IPS-20b (cell line): ENCODE data around the gene CACNA1C.

Source experiments
- H3K27ac ChIP-seq: one replicate; pipeline ENCODE4 v1.5.1; 2013; ENCODE audit warnings: low read length
- H3K27me3 ChIP-seq: 2 replicates; pipeline ENCODE4 v1.6.1; 2013; ENCODE audit warnings: mild to moderate bottlenecking, low read length, inconsistent platforms; ENCODE audit not compliant: insufficient read depth
- H3K36me3 ChIP-seq: 2 replicates; pipeline ENCODE4 v1.6.1; 2013; ENCODE audit warnings: low read depth, mild to moderate bottlenecking, inconsistent platforms, low read length, moderate library complexity; ENCODE audit not compliant: insufficient read depth
- H3K4me1 ChIP-seq: 2 replicates; pipeline ENCODE4 v1.6.1; 2013; ENCODE audit warnings: mild to moderate bottlenecking, control low read depth, inconsistent platforms, low read length, moderate library complexity; ENCODE audit not compliant: insufficient read depth
- H3K4me3 ChIP-seq: 2 replicates; pipeline ENCODE4 v1.5.1; 2013; ENCODE audit warnings: mild to moderate bottlenecking, low read length, inconsistent platforms
- H3K9ac ChIP-seq: 2 replicates; pipeline ENCODE4 v1.6.1; 2013; ENCODE audit warnings: low read depth, mild to moderate bottlenecking, inconsistent platforms, low read length, moderate library complexity
- H3K9me3 ChIP-seq: 2 replicates; pipeline ENCODE4 v1.6.1; 2013; ENCODE audit warnings: mild to moderate bottlenecking, low read depth, low read length, inconsistent platforms; ENCODE audit not compliant: insufficient read depth

The CACNA1C gene

DNA sequence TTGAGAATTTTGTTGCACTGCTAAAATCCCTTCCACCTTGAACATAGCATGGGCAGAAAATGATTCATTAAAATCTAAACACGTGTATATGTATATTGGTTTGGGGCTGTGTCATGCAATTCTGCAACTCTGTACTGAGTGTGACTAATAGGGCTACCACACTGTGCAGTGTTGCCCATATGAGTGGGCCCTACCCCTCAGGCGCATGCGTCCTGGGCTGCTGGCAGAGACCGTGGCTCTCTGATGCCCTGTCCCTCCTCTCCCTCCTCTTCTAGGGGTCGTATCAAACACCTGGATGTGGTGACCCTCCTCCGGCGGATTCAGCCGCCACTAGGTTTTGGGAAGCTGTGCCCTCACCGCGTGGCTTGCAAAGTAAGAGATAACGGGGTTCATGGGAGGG, 613.6 kb downstream of the CACNA1C start:
- Histone ChIP-seq H3K4me1 (no peaks in the 10 kb centered on the region), H3K9ac (no peak overlapping the region), H3K36me3 (no peaks in the 10 kb centered on the region), H3K27me3 (no peaks in the 10 kb centered on the region), H3K4me3 (no peak overlapping the region), H3K27ac (no peak overlapping the region), H3K9me3 (no peaks in the 10 kb centered on the region)

DNA sequence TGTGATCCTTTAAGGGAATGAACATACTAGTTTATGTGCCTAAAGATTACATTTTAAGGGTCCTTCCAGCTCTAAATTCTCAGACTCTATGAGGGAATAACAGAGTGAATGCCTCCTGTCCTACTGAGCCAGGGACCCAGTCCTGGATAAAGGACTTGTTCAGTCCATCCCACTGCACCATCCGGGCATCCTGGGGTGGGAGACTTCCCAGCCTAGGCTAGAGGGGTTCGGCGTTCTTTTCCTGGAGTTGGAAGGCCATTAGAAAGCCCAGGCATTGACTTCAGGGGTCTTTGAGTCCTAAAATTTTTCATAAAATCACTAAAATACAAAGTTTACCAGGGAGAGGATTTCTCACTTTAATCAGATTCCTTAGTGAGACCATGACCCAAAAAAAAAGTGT, 614.1 kb downstream of the CACNA1C start:
- Histone ChIP-seq H3K27ac (no peak overlapping the region), H3K9me3 (no peaks in the 10 kb centered on the region), H3K36me3 (no peaks in the 10 kb centered on the region), H3K4me3 (no peak overlapping the region), H3K4me1 (no peaks in the 10 kb centered on the region), H3K9ac (no peak overlapping the region), H3K27me3 (no peaks in the 10 kb centered on the region)

DNA sequence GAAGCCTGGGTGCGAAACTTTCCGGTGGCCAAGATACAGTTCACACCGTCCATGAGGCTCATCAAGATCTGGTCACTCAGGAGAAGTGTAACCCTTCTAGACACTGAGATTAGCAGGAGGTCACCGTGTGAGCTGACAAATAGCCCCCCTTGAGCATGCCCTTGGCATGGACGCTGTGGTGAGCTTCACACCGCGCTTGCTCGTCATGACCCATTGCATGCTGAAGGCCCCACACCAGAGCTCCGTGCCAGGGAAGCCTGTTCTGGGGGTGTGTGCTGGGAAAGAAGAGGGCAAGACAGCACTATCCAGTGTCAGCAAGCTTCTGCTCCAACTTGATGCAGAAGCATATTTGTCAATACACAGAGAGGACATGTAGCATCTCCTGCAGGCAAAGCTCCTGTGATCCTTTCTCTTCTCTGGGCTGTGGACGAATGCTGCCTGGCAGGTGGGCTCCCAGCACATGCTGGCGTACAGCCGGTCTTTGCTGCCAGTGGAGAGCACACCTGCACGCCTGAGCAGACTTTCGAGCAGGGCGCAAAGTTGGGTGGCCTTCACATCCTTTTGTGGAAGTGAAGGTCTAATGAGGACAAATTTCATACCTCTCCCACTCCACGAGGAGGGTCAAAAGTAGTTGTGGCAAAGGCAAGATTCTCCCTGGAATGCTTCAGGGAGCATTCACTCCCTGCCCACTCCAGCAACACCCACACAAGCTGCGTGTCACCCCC, 615.1 kb downstream of the CACNA1C start:
- Histone ChIP-seq H3K27me3 (no peaks in the 10 kb centered on the region), H3K27ac (no peak overlapping the region), H3K4me1 (no peaks in the 10 kb centered on the region), H3K4me3 (no peak overlapping the region), H3K9me3 (no peaks in the 10 kb centered on the region), H3K9ac (no peak overlapping the region), H3K36me3 (no peaks in the 10 kb centered on the region)

DNA sequence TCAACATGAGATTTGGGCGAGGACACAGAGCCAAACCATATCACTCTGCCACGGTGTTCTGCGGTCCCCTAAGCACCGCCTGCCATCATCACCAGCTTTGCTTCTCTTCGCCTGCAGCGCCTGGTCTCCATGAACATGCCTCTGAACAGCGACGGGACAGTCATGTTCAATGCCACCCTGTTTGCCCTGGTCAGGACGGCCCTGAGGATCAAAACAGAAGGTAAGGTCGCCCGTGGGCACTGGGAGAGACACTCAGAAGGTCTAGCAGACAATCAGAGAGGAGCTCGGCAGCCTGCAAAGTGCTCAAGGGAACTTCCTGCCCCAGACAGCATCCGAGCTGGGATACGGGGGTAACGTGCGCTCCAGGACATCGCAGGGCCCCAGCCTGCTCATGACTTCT, 616.0 kb downstream of the CACNA1C start:
- no peaks in the 10 kb centered on the region for H3K36me3 ChIP-seq
- H3K9me3 ChIP-seq: no peaks in the 10 kb centered on the region
- H3K9ac ChIP-seq: no peak overlapping the region
- no peak overlapping the region for H3K4me3 ChIP-seq
- no peaks in the 10 kb centered on the region for H3K4me1 ChIP-seq
- H3K27me3 ChIP-seq: no peaks in the 10 kb centered on the region
- no peak overlapping the region for H3K27ac ChIP-seq

DNA sequence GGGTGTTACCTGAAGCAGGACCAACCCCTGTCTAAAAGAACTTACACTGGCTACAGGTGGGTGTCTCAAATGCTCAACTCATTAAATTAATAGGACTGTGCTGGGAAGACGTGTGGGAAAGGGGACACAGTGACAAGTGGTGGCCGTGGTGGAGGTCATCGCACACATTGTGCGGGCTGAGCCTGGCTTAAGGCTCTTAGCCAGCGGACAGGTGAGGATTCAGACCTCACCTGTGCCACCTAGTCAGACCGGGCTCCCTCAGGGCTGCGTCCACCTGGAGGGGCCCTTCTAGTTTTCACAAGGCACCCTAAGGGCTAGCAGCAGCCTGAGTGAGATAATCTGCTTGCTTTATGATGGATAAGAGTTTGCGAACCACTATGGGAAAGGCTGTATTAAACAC, 616.8 kb downstream of the CACNA1C start:
- no peaks in the 10 kb centered on the region for H3K36me3 ChIP-seq
- no peaks in the 10 kb centered on the region for H3K9me3 ChIP-seq
- no peaks in the 10 kb centered on the region for H3K4me1 ChIP-seq
- no peaks in the 10 kb centered on the region for H3K27me3 ChIP-seq
- no peak overlapping the region for H3K4me3 ChIP-seq
- H3K27ac ChIP-seq: no peak overlapping the region
- no peak overlapping the region for H3K9ac ChIP-seq

DNA sequence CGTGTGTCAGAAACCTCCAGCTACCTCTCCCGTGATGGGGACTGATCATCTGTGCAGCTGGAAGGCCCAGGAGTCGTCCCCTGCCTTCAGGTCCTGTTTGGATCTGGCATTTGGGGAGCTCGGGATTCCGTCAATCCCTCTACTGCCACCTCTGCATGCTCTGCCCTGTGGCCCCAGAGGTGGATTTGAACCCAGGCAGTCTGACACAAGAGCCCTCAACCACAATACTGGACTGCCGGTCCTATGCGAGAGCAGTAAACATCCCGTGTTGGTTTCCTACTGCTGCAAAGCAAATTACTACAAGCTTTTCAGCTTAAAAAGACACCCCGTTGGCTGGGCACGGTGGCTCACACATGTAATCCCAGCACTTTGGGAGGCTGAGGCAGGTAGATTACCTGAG, 620.1 kb downstream of the CACNA1C start:
- Histone ChIP-seq H3K36me3 (no peaks in the 10 kb centered on the region), H3K9me3 (no peaks in the 10 kb centered on the region), H3K27me3 (no peaks in the 10 kb centered on the region), H3K9ac (no peak overlapping the region), H3K4me3 (no peak overlapping the region), H3K4me1 (no peaks in the 10 kb centered on the region), H3K27ac (no peak overlapping the region)

DNA sequence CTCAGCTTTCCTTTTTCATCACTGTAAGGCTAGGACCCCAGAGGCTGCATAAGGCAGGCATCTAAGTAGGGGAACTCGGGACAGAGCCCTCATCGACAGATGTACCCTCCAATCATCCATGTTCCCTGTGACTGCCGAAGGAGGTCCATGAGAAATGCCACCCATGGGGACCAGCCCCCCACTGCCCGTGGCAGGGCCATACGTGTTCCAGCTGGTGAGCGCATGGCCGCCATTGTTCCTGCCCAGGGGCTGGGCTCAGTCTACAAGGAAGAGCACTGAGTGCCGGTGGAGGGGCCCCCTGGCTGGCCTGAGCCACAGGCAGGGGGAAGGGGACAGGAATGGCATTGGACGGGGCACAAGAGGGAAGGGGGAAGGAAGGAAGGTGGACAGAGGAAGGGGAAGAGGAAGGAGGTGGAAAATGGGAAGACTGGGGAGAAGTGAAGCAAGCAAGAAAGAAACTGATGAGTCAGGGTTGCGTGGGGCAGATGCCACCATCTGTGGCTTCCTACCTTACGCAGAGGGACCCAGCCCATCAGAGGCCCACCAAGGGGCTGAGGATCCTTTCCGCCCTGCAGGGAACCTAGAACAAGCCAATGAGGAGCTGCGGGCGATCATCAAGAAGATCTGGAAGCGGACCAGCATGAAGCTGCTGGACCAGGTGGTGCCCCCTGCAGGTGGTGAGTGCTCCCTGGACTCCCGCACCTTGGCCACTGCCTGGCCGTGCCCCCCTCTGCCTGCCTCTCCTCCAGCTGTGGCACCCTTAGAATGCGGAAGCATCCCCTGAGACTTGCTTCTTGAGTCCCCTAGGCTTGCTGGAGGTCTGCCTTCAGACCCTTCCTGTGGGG, 621.4 kb downstream of the CACNA1C start:
- no peak overlapping the region for H3K27ac ChIP-seq
- H3K9ac ChIP-seq: no peak overlapping the region
- no peaks in the 10 kb centered on the region for H3K36me3 ChIP-seq
- H3K27me3 ChIP-seq: no peaks in the 10 kb centered on the region
- no peaks in the 10 kb centered on the region for H3K4me1 ChIP-seq
- H3K4me3 ChIP-seq: no peak overlapping the region
- H3K9me3 ChIP-seq: no peaks in the 10 kb centered on the region

DNA sequence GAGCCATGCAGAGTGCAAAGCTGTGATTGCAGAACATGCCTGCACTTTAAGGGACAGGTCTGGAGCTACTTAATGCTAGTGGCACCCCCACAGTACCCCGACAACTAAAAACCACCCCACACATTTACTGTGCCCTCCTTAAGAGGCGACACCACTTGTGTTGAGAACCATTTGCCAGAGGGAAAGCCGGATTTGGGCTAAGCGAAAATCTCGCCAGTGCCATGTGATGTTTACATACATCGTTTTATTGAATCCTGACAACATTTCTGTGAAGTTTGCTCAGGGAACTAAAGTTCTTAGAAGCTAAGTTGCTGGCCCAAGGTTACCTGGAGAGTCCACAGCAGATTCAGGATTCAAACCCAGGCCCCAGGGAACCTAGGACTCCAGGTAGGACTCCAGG, 623.0 kb downstream of the CACNA1C start:
- H3K9me3 ChIP-seq: no peaks in the 10 kb centered on the region
- no peak overlapping the region for H3K9ac ChIP-seq
- H3K27ac ChIP-seq: no peak overlapping the region

DNA sequence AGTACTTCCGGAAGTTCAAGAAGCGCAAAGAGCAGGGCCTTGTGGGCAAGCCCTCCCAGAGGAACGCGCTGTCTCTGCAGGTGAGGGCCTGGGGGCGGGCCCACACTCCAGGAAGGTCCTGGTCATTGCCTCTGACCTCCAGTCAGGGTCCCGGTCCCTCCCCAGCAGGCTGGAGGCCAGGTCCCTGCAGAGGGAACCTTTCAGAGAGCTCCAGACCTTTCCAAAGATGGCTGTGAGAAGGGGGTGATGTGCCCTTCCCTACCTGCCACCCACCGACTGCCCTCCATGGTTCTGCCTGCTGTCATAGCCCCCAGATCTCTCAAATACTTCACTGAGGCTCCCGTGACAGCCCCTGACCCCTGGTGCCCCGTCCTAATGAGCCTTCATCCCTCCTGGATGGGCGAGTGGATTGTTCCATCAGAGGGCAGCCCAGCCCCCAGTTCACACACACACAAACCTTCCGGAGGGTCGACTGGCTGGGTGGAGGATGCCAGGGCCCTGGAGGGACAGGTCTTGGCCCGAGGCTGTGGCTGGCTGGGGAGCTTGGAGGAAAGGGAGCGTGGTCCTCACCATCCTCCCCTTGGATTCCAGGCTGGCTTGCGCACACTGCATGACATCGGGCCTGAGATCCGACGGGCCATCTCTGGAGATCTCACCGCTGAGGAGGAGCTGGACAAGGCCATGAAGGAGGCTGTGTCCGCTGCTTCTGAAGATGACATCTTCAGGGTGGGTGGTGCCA, 624.5 kb downstream of the CACNA1C start:
- Histone ChIP-seq H3K9me3 (no peaks in the 10 kb centered on the region), H3K27ac (no peak overlapping the region), H3K27me3 (no peaks in the 10 kb centered on the region), H3K36me3 (no peaks in the 10 kb centered on the region), H3K9ac (no peak overlapping the region), H3K4me3 (no peak overlapping the region), H3K4me1 (no peaks in the 10 kb centered on the region)

More for the DNA sequence above, 623.0 kb downstream of the CACNA1C start:
- Histone ChIP-seq H3K36me3 (no peaks in the 10 kb centered on the region), H3K27me3 (no peaks in the 10 kb centered on the region), H3K4me3 (no peak overlapping the region), H3K4me1 (no peaks in the 10 kb centered on the region)

DNA sequence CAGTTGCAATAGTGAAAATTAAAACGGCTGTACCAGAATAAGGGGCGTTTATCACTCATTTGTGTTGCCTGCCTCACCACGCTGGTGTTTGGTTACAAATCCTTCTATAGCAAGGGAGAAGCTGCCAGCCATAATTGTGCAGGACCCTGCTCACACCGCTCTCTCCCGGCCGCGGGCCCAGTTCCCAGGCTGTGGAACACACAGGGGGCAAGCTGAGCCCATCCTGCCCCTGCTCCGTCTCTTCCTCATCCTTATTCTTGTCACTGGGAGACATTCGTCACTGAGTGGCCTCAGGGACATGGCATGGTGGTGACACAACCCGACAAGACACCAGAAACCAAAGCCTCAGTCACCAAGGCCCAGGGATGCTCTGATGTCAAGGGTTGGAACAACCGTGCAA, 625.6 kb downstream of the CACNA1C start:
- Histone ChIP-seq H3K27ac (no peak overlapping the region), H3K9me3 (no peaks in the 10 kb centered on the region), H3K27me3 (no peaks in the 10 kb centered on the region), H3K4me3 (no peak overlapping the region), H3K36me3 (no peaks in the 10 kb centered on the region), H3K9ac (no peak overlapping the region), H3K4me1 (no peaks in the 10 kb centered on the region)

DNA sequence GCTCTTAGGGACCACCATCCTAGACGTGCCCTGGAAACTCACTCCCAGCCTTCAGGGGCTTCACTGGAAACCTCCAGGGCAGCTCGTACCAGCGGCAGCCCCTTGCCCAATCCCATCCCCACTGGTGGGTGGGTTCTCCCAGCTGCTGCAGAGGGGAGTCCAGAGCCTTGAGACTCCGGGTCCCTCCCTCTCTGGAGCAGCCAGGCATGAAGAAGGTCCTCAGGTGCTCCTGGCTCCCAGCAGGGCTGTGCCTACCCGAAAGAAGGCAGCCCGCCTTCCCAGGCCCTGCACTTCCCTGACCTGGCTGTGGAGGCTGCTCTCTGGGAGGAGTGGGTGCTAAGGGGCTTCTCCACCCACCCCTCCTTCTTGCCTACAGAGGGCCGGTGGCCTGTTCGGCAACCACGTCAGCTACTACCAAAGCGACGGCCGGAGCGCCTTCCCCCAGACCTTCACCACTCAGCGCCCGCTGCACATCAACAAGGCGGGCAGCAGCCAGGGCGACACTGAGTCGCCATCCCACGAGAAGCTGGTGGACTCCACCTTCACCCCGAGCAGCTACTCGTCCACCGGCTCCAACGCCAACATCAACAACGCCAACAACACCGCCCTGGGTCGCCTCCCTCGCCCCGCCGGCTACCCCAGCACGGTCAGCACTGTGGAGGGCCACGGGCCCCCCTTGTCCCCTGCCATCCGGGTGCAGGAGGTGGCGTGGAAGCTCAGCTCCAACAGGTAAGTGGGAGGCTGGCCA, 626.5 kb downstream of the CACNA1C start:
- no peak overlapping the region for H3K27ac ChIP-seq
- no peak overlapping the region for H3K9ac ChIP-seq
- H3K4me3 ChIP-seq: no peak overlapping the region
- H3K27me3 ChIP-seq: no peaks in the 10 kb centered on the region
- no peaks in the 10 kb centered on the region for H3K9me3 ChIP-seq
- peaks cover 3% of the 10 kb centered on the region for H3K4me1 ChIP-seq
- no peaks in the 10 kb centered on the region for H3K36me3 ChIP-seq
